Brain pericyte (primary cell): Measurements from ENCODE around the gene FREY1.

Experiments used
- DNase-seq: peaks from one replicate; pipeline ENCODE4 v3.0.0-alpha.2; 2012; ENCODE audit warnings: low read depth, low spot score

The FREY1 gene

DNA sequence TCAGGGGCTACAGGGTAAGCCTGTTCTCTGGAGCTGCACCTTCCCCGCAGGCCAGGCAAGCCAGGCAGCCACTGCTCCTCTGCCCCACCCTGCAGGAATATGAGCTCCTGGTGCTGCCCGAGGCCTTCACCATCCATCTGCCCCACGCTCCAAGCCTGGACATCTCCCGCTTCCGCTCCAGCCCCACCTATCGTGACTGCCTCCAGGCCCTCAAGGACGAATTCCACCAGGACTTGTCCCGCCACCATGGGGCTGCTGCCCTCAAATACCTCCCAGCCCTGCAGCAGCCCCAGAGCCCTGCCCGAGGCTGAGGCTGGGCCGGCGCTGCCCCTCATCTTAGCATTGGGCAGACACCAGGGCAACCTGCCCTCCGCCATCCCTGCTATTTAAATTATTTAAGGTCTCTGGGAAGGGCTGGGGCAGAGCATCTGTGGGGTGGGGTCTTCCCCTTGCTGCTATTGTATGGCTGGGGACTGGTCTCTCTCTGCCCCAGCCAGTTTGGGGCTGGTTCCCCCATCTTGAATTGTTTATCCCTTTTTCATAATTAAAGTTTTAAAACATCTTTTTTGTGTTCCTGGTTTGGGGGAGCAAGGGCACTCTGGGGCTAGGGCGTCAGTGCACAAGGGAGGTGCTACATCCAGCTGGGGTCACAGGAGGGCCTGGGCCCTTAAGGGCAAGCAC is 21.6 kb upstream of the FREY1 start:
- no peak for DNase-seq

DNA sequence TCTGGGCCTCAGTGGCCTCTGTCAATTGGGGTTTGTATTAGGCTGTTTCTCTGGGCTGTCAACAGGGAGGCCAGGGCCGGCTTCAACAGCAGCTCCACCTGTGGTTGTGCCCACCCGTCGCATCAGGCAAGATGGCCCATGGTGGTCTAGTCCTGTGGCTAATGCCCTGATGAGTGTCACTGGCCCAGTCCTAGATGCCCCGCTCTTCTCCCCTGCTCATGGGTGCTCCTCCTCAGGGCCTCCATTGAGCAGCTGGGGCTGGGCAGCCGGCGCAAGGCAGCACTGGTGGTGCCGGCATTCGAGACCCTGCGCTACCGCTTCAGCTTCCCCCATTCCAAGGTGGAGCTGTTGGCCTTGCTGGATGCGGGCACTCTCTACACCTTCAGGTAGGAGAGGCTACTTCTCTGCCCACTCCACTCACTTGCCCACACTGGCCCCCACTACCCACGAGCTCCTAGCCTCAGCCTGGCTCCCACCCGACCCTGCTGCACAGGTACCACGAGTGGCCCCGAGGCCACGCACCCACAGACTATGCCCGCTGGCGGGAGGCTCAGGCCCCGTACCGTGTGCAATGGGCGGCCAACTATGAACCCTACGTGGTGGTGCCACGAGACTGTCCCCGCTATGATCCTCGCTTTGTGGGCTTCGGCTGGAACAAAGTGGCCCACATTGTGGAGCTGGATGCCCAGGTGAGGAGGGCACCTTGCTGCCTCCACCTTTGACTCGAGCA is 20.8 kb upstream of the FREY1 start:
- no peak for DNase-seq

DNA sequence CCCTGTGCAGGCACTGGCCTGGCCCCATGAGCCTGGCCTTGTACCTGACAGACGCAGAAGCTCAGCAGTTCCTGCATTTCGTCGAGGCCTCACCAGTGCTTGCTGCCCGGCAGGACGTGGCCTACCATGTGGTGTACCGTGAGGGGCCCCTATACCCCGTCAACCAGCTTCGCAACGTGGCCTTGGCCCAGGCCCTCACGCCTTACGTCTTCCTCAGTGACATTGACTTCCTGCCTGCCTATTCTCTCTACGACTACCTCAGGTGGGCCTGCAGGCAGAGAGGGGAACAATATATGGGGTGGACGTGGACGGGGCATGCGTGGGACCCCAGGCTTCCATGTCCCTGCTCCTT is 20.2 kb upstream of the FREY1 start:
- no peak for DNase-seq

DNA sequence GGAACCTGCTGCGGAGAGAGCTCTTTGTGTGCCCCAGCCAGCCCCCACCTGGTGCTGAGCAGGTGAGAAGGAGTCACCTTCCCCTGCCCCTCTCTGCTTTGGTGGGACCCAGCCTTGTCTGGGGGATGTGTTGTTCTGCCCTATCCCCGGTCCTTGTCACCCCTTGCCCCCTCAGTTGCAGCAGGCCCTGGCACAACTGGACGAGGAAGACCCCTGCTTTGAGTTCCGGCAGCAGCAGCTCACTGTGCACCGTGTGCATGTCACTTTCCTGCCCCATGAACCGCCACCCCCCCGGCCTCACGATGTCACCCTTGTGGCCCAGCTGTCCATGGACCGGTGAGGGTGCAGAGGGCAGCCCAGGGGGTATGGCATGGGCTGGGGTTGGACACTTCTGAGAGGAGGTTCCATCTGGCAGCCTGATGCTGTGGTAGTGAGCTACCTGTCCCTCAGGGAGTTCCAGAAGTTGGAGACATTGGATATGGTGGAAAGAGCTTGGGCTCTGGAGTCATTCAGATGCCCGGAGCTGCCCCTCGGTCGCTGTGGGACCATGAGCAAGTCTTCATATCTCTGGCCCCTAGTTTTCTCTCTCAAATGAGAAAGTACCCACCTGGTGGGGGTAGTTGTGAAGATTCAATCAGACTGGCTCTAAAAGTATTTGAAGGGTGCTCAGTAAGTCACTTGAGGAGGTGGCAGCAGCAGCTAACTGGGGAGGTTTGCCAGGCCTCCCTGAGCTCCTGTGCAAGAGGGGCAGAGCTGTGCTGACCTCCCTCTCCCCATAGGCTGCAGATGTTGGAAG is 19.7 kb upstream of the FREY1 start:
- no peak for DNase-seq

DNA sequence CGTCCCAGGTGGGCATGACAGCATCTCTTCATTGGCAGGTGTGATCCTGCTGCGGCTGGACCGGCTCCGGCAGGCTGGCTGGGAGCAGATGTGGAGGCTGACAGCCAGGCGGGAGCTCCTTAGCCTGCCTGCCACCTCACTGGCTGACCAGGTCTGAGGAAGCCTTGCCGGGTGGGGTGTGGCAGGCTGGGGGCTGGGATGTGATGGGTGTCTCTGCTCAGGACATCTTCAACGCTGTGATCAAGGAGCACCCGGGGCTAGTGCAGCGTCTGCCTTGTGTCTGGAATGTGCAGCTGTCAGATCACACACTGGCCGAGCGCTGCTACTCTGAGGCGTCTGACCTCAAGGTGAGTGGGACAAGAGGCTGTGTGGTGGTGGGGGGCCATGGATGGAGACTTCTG is 18.9 kb upstream of the FREY1 start:
- DNase-seq, result no peak

DNA sequence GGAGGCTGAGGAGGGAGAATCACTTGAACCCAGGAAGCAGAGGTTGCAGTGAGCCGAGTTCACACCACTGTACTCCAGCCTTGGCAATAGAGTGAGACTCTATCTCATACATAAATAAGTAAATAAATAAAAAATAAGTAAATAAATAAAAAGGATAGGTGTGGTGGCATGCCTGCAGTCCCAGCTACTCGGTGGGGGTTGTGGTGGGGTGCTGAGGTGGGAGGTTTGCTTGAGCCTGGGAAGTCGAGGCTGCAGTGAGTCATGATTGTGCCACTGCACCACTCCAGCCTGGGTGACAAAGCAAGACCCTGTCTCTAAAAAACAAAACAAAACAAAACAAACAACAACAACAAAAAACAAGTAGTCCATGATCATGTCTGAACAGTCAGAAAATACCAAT is 18.5 kb upstream of the FREY1 start:
- no peak for DNase-seq

DNA sequence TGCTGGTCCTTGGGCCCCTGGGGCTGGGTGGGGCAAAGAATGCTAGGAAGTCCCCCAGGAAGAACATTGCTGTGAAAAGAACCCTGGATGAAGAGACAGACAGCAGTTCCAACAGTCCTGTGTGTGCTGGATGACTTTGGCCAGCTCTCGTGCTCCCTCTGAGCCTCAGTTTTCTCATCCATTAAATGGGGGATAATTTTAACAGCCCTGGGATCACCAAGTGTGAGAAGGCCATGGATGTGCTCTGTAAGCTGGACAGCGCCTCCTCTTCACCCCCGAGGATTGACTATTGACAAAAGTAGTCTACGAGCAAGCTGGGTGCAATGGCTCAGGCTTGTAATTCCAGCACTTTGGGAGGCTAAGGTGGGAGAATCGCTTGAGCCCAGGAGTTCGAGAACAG is 17.9 kb upstream of the FREY1 start:
- no peak for DNase-seq

DNA sequence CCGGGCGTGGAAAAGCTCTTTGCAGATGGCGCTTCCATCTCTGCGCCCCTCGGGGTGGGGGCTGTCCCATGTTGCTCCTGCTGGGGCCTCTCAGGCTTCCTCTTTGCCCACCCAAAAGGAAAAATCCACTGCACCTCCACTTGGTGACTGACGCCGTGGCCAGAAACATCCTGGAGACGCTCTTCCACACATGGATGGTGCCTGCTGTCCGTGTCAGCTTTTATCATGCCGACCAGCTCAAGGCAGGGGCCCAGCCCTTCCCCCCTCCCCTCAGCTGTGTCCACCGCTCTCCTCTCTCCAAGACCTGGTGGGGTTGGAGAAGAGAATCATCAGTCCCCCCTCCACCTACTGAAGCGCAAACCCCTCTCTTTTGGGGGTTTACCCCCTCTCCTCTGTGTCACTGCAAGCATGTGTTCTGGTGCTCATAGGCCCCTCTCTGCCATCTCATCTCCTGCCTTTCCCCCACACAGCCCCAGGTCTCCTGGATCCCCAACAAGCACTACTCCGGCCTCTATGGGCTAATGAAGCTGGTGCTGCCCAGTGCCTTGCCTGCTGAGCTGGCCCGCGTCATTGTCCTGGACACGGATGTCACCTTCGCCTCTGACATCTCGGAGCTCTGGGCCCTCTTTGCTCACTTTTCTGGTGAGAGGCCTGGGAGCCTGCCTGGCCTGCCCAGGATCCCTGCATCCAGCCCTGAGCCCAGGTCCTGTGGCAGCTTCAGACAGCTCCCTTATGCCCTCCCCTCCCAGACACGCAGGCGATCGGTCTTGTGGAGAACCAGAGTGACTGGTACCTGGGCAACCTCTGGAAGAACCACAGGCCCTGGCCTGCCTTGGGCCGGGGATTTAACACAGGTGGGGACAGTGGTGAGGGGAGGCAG is 17.2 kb upstream of the FREY1 start:
- no peak for DNase-seq

DNA sequence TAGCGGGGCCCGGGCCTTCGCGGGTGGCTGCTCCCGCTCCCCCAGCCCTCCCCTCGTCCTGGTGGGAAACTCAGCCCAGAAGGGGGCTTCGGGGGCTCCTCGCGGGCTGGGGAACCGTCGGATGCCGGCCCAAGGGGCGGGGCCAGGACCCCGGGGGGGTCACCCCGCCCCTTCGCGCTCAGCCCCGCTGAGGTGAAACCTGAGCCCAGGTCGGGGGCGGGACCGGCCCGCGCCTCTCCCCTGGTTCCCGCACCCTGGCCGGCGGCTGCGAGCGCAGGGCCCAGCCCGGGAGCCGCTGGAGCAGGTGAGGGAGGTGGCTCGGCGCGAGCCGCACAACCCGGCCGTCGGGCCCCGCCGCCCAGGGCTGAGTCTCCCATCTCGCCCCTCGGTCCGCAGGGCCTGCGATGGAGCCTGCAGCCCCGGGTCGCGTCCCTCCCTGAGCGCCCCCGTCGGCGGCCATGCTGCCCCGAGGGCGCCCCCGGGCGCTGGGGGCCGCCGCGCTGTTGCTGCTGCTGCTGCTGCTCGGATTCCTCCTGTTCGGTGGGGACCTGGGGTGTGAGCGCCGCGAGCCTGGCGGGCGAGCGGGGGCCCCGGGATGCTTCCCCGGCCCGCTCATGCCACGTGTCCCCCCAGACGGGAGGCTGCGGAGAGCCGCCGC is 15.5 kb upstream of the FREY1 start, which contains the start of gene LARGE2:
Gene LARGE2, plus strand, starts transcription at position 232 of the 658 bp plus-strand sequence. Its CDS starts 227 bp downstream, at position 459.
- no peak for DNase-seq

DNA sequence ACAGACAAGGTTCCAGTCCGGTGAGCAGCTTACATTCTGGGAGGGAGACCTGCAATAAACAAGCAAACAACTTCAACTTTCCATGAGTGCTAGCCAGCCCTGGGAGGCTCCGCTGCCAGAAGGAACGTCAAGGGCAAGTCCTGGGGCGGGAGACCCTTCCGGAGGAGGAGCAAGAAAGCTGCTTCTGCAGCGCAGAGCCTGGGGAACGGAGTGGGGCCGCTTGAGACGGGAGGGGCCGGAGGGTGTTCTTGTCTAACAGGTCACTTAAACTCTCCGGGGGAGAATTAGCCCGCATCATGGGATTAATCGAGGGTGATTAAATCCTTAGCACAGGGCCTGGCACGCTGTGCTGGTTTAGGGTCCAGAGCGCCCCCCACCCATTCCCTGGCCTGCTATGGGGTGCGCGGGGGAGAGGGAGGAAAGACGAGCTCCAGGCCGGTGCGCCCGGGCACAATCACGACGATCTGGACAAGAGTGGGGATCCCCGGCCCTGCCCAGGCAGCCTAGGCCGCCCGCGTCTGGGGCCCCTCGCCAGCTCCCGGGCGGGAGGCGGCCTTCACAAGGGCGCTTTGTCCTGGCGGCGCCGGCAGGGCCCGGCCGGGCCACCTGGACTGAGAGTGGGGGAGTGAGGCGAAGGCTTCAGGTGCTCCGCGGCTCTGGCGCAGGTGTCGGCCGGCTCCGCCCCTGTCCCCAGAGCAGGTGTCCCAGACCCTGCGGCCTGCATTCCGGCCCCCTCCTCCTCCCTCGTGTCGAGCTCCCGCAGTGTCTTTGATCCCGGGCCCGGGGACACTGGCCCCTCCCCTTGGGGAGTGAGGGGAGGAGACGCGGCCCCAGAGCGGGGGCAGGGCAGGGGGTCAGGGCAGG is 14.7 kb upstream of the FREY1 start:
- no peak for DNase-seq

DNA sequence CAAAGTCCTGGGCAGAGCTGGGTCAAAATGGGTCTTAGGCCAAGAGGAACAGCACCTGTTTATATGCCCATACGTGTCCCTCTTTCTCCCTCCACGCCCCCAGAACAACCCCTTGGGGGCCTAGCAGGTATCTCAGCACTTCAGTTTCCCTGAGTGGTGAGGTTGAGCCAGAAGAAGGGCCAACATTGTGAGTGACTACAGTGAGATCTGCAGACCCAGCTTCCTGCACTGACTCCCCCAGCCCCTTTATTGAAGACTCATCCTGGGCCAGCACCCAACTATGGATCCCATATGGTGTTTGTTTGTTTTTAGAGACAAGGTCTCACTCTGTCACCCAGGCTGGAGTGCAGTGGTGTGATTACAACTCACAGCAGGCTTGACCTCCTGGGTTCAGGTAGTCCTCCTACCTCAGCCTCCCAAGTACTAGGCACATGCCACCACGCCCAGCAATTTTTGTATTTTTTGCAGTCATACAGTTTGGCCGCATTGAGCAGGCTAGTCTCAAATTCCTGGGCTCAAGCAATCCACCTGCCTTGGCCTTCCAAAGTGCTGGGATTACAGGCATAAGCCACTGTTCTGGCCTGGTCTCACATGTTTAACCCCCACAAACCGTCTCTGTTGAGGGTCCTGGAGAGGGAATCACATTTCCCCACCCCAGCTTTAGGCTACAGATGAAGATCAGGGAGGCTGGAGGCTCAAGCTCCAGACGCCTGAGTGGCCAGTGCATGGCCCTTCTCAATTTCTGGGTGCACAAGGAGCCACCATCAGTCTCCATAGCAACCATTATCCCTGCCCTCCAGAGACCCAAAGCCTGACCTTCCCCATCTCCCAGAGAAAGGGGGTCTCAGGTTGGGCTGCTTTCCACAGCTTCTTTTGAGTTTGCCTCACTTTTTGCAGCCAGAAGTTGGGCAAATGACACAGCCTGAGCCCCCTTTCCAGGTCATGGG is 13.7 kb upstream of the FREY1 start:
- DNase-seq, result no peak

DNA sequence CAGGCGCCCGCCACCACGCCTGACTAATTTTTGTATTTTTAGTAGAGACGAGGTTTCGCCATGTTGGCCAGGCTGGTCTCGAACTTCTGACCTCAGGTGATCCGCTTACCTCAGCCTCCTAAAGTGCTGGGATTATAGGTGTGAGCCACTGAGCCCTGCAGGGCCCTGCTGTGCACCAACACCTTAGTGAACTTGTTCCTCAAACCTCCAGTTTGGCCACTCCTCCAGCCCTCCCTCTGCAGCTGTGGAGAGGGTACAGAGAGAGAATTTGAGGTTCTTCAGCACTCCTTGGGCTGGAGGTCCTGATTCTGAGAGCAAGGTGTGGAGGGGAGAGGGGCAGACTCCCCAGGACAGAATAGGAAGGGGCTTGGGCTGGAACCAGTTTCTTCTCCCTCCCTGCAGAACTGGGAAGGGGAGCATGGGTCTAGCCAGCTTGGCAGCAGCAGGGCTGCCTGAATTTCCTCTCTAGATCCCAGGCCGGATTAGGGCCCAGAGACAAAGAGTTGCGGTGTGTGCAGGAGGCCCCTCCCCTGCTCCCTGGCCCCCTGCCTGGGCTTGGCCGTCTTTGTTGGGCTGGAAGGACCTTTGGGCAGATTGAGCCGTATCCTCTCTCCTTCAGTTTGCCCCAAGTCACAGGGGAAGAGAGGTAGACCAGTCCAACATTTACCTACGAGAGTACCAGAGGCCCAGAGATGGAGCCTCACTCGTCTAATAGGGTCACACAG is 12.9 kb upstream of the FREY1 start:
- no peak for DNase-seq

DNA sequence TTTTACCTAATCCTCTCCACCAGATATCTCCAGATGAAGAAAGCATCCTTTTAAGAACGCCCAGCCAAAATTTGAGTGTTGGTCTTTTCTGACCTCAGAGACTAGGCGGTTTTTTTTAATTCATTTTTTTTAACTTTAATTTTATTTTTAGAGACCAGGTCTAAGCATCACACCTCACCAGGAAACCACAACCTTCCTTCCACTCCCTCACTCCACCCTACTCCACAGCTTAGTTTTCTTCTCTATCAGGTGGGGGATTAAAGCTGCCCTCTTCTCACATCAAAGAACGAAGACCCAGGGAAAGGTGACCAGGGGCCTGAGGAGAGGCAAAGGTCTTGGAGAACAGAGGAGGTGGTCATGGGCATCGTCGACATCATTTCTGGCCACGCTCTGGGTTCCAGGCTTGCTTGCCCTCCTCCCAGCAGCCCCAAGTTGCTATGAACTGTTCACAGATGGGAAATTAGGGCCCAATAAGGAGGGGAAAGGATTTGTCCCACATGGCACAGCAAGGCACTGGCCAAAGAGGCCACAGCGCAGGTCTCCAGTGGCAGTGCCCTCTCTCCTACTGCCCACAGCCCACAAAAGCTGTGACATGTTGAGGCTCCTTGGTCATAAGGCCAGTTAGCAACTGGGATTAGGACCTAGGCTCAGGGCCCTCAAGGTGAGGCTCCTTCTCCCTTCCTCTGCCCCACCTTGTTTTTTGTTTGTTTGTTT is 12.0 kb upstream of the FREY1 start:
- no peak for DNase-seq

DNA sequence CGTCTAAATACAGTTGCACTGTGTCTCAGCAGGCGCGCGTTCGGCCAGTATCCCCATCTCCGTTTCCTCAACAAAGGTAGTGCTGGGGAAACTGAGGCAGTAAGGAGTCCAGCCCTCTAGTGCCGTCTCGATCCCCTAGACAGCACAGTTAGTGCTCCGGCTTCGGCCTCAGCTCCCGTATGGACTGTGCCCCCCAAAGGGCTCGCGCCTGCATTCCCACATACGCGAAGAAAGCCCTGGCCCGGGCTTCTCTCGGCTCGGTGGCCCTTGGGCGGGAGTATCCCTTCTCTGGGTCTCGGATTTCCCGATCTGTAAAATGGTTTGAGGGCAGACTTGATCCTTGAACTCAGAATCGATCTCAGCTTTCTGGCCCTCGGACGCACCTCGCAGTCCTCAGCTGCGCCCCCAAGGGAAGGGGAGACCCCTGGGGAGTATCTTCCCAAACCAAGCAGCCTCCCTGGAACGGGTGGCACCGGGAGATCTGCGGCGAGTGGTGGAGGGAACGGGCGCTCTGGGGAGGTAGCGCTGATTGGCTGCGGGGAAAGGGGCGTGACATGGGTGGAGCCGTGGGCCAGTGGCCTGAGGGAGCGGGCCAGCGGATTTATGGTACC is 11.4 kb upstream of the FREY1 start:
- no peak for DNase-seq

DNA sequence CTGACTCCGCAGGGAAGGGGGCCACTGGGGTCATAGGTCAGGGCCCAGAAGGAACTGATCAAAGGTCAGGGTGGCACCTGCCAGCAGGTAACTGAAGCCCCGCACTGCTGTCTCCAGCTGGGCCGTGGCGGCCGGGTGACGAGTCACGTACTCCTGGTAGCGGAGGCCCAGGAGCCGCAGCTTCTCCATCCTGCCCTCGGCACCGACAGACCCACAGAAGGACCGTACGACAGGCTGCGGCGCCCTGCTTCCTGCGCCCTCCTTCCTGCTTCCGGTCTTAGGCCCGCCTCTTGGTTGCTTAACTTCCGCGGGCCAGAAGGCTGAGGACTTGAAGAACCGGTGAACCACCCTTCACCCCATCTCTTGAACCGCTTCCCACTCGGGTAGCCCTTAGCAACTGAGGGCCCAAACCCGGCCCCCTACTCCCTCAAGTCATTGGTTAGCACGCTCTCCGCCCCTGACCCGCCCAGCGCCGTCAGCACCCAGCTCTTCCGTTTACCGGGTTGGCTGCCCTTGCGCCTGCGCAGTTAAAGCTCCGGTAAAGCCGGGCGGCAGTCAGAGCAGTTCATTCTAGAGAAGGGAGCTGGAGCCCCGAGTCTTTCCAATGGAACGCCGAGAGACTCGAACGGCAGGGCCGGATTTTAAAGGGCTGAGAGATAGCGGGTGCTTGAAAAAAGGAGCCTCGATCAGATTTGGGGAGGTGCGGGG is 10.7 kb upstream of the FREY1 start, which contains the start of gene PEX16:
Gene PEX16, minus strand, starts transcription at position 255 of the 708 bp plus-strand sequence. Its CDS starts 66 bp downstream, at position 189.
- DNase-seq, result peak; percentile 98

DNA sequence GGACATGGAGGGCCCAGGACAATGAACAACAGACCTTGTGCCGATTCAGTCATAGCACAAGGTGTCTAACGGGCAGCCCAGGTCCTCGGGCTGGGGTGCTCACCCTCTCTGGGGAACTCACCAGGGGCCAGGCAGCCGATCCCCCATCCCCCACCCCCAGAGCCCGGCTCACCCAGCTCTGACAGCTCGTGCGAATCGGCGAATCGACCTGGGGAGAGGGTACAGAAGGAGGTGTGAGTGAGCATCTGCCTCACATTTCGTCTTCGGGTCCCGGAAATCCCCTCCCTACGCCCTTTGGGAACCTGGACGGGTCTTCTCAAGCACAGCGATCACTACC is 10.2 kb upstream of the FREY1 start:
- no peak for DNase-seq

DNA sequence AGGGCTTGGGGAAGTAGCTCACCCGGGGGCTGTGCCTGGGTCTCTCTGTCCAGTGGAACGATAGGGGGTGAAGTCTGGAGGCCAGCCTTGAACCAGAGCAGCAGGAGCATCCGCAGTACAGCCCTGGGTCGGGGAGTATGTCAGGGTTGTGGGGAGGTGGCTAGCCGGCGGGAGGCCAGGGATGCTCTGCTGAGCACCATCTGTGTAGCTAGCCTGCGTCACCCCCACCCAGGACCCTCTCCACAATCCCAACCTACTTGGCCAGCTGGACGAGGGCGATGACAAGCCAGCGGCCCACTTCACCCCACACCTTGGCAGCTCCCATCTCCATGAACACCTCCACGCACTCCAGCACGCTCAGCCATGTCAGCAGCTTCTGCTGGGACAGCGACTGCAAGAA is 8.4 kb upstream of the FREY1 start:
- DNase-seq, result no peak
